HG03354 (cell line): Measurements from ENCODE around the gene IVD.
A peak's percentile ranks its signal among the peaks of the same experiment; 100 is the strongest.

Experiments
- ATAC-seq: cut with Tn5 transposase; IDR thresholded peaks from one replicate; pipeline ENCODE4 v1.9.1; 2021; ENCODE audit warnings: mild to moderate bottlenecking; ENCODE audit not compliant: unreplicated experiment, poor library complexity, severe bottlenecking

The IVD gene

DNA sequence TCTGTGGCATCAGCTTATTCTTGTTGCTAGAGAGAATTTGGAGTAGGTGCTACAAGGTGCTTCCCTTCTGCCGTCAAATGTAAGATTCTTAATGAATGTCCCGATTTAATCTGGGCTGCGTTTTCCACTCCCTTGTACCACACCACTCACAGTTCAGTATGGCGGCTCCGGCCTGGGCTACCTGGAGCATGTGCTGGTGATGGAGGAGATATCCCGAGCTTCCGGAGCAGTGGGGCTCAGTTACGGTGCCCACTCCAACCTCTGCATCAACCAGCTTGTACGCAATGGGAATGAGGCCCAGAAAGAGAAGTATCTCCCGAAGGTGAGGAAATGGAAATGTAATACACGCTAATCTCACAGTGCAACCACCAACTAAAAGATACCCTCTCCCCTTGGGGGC, 4.9 kb downstream of the IVD start:
- ATAC-seq = no peak

DNA sequence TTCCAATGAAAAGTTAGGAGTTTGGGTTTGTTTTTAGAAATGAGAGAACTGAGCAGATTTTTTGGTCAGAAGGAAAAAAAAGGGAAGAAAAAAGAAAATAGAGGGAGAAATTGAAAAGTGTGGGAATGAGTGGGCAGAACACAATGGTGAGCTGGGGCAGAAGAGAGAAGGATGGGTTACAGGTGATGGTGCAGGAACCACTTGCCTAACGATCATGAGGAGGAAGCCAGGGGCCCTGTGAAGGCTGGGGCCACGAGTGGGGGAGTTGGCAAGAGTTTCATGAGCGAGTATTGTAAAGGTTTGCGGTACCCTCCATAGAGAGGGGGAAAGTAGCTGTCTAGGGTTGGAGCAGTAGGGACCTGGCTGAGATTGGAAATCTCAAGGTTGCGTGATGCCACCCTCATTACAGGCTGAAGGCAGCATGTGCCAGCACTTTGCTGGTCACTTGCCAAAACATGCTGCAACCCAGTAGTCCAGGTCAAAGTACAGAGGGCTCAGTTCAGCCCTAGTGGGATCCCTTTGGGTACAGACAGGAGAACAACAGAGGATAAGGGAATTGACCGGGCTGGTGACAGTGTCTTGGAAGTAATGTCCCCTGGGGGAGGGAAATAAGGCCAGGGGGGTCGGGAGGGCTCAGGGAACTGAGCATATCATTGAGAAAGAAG, 6.6 kb downstream of the IVD start:
- no peak for ATAC-seq

- no peak for ATAC-seq
Observed at GRCh38 chr15:40413036-40413435, 7.4 kb downstream of the IVD start.

GRCh38 chr15:40414816-40415215, 9.2 kb downstream of the IVD start:
- no peak for ATAC-seq

GRCh38 chr15:40415226-40415625, 9.6 kb downstream of the IVD start:
- ATAC-seq = no peak

DNA sequence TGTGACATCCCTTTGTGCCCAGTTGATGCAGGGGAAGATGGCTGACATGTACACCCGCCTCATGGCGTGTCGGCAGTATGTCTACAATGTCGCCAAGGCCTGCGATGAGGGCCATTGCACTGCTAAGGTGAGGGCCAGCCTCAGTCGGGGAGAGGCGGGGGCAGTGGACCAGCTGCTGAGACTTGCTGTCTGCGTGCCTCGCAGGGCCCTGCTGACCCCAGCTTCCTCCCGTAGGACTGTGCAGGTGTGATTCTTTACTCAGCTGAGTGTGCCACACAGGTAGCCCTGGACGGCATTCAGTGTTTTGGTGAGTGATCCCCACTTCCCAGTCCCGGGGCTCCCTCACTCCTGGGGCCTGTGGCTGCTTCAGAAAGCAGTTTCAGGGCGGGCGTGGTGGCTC, 10.5 kb downstream of the IVD start:
- ATAC-seq = no peak

DNA sequence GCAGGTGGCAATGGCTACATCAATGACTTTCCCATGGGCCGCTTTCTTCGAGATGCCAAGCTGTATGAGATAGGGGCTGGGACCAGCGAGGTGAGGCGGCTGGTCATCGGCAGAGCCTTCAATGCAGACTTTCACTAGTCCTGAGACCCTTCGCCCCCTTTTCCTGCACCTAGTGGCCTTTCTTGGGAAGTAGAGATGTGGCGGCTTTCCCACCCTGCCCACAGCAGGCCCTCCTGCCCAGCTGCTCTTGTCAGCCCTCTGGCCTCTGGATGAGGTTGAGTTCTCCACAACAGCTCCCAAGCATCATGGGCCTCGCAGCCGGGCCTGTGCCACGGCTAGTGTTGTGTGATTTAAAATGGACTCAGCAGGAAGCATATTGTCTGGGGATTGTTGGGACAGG, 12.5 kb downstream of the IVD start:
- ATAC-seq = no peak

GRCh38 chr15:40420071-40420713, 14.6 kb downstream of the IVD start:
- ATAC-seq = no peak

DNA sequence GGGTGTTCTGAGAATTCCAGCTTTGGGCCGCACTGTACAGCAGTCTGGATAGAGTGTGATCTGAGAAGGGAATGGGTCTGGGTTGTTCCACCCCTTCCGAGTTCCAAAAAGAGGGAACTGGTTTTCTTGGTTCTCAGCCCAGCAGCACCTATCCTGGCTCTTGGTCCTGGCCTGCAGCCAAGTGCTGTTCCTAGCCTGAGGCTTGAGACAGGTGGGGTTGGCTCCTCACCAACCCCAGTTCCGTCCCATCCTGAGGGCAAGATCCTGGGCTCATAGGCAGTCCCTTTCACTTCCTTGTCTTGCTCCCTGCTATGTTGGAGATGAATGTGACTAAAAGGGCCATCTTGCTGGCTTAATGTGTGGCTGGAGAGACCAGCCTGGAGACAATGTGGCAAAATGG, 15.2 kb downstream of the IVD start:
- no peak for ATAC-seq

- peak; percentile 85 for ATAC-seq
Observed at GRCh38 chr15:40421246-40422157, 15.9 kb downstream of the IVD start.

- ATAC-seq = no peak
Observed at GRCh38 chr15:40424483-40425115, 19.0 kb downstream of the IVD start.

DNA sequence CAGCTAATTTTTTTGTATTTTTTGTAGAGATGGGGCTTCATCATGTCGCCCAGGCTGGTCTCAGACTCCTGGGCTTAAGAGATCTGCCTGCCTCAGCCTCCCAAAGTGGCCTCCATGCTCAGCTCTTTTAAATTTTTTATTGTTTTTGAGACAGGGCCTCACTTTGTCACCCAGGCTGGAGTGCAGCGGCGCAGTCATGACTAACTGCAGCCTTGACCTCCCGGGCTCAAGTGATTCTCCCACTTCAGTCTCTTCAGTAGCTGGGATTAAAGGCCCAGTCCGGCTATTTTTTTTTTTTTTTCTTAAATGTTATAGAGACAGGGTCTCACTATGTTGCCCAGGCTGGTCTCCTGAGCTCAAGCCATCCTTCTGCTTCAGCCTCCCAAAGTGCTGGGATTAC, 20.1 kb downstream of the IVD start:
- no peak for ATAC-seq

DNA sequence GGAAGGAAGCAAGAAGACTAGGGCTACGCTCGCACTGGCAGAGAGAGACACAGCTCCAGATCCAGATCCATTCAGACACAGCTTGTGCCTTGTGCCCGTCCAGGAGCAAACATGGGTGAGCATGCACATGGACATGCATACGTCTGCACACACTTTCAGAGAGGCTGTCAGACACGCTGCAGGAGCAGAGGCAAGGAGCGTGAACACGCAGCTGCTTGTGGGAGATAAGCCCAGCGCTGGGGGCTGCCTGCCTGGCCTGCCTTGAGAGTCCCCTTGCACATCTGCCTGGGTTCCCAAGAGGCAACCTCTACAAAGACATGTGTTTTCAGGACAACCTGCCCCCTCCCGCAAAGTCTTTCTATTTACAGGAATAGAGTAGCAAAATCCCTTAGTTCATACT, 21.6 kb downstream of the IVD start:
- ATAC-seq = no peak

- no peak for ATAC-seq
Observed at GRCh38 chr15:40428185-40428584, 22.6 kb downstream of the IVD start.

DNA sequence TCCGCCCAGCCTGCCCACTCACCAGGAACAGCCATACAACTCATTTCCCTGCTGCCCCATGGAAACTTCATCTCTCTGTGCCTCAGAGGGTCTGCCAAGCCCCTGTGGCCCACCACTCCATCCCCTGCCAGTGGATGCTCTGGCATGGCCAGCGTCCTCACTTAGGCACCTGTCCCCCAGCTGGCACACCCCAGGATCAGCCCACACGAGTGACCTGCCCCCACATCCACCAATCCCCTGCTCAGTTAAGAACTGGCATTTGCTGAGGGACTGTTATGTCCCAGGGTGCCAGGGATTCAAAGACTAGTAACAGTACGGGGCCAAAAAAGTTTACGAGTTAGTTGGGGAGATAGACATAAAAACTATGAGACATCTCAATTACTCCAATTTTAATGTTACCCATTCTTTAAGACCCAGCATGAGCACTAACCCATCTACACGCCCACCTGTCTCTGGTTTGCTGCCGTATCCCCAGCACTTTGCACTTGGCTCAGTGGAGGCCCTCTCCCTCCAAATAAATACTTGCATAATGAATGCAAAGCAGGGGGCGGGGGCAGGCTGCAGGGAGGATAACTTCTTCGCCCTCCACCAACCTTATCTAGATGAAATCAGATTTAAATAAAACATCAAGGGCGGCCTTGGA, 23.6 kb downstream of the IVD start:
- ATAC-seq = no peak

- ATAC-seq = no peak
Observed at GRCh38 chr15:40430271-40430805, 24.7 kb downstream of the IVD start.

GRCh38 chr15:40435023-40435709, 29.6 kb downstream of the IVD start:
- no peak for ATAC-seq

- ATAC-seq = no peak
Observed at GRCh38 chr15:40435710-40436089, 30.1 kb downstream of the IVD start.
